Measurements from ENCODE around the gene PFKFB1.

DNA sequence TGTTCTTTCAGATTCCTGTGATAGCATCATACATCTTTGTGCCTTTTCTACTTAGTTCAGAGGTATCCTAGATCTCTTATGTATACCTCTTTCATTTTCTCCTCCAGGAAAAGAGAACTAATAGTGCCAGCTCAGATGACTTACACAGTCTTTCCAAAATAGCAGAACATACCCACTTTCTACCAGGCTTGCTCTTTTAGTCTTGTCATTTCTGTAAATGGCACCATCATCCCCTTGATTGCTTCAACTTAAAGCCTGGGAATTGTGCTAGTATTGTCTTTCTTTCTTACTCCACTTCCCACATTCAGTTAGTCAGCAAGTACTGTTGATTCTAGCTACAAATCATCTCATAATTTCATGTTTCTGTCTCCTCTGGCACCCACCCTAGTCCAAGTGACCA, 11.3 kb upstream of the PFKFB1 start:
- TF ChIP-seq, protein P1, sequence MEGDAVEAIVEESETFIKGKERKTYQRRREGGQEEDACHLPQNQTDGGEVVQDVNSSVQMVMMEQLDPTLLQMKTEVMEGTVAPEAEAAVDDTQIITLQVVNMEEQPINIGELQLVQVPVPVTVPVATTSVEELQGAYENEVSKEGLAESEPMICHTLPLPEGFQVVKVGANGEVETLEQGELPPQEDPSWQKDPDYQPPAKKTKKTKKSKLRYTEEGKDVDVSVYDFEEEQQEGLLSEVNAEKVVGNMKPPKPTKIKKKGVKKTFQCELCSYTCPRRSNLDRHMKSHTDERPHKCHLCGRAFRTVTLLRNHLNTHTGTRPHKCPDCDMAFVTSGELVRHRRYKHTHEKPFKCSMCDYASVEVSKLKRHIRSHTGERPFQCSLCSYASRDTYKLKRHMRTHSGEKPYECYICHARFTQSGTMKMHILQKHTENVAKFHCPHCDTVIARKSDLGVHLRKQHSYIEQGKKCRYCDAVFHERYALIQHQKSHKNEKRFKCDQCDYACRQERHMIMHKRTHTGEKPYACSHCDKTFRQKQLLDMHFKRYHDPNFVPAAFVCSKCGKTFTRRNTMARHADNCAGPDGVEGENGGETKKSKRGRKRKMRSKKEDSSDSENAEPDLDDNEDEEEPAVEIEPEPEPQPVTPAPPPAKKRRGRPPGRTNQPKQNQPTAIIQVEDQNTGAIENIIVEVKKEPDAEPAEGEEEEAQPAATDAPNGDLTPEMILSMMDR (IDR thresholded peaks at IDR 0.05), result no peak
- no peak for TF ChIP-seq POLR2AphosphoS5 (IDR thresholded peaks at IDR 0.05; ENCODE audit: insufficient read depth in 1 of 2, low read depth in 1 of 2)
- no peak for TF ChIP-seq POLR2A (IDR thresholded peaks at IDR 0.05)
